GM12892 (cell line): ENCODE measurements around the gene AAGAB.
"Not testable (repeated sequence)": the region's sequence is repeated elsewhere in the genome, so short reads cannot be mapped to it uniquely, and the experiment has no call there.

Experiments
- POLR2A ChIP-seq: IDR thresholded peaks from 2 replicates; pipeline ENCODE4 v1.6.1; 2011; ENCODE audit warnings: low read depth, low read length, control low read depth
- TAF1 ChIP-seq: IDR thresholded peaks from 2 replicates; pipeline ENCODE4 v1.6.1; 2011; ENCODE audit warnings: low read depth, mild to moderate bottlenecking, control low read depth, low read length, borderline replicate concordance

DNA sequence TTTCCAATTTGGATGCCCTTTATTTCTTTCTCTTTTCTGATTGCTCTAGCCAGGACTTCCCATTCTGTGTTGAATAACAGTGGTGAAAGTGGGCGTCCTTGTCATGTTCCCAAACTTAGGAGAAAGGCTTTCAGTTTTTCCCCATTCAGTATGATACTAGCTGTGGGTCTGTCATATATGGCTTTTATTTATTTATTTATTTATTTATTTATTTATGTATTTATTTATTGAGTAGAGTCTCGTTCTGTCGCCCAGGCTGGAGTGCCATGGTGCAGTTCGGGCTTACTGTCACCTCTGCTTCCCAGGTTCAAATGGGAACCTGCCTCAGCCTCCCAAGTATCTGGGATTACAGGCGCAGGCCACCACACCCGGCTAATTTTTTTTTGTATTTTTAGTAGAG lies 31.9 kb upstream of the AAGAB start:
- not testable (repeated sequence) for TF ChIP-seq TAF1, POLR2A
